AG04450 (cell line): ENCODE results near the gene ISG20L2. TPM values are rescaled to one million over a fixed set of nuclear protein-coding genes. Genes with fewer than 3 reads are reported as not detected.

Source experiments
- CTCF ChIA-PET: fragments of 300-600, 350-600 bp; formaldehyde crosslinking; extraction: SDS; loops from one replicate; lab custom pipeline; 2022; ENCODE audit warnings: antibody characterized with exemption, inconsistent platforms; lab: Charles Lee
- POLR2A ChIA-PET: fragments of 350-600 bp; formaldehyde crosslinking; extraction: SDS; loops from one replicate; lab custom pipeline; 2021; ENCODE audit warnings: antibody characterized with exemption, inconsistent platforms; lab: Yijun Ruan, JAX
- DNase-seq: peaks from one replicate; pipeline ENCODE4 v3.0.0-alpha.2; 2011; ENCODE audit warnings: low read depth, low spot score
- H3K27ac ChIP-seq: one replicate; pipeline ENCODE4 v1.5.1; 2012; ENCODE audit warnings: low read depth, low read length, control low read depth
- H3K27me3 ChIP-seq: one replicate; pipeline ENCODE4 v1.6.0; 2012; ENCODE audit warnings: low read length; ENCODE audit not compliant: control insufficient read depth, insufficient read depth
- H3K4me3 ChIP-seq: 2 replicates; pipeline ENCODE4 v1.5.1; 2011; ENCODE audit warnings: mild to moderate bottlenecking, low read depth, low read length, control low read depth
- H3K9me3 ChIP-seq: 2 replicates; pipeline ENCODE4 v1.5.1; 2012; ENCODE audit warnings: low read length; ENCODE audit not compliant: control insufficient read depth, insufficient read depth
- CTCF ChIP-seq: IDR thresholded peaks from 2 replicates; pipeline ENCODE4 v1.5.1; 2011; ENCODE audit warnings: low read depth, low read length, control low read depth, inconsistent platforms
- polyA plus RNA-seq: library from polyadenylated mRNA; depleted of rRNA; stranded (reverse); fragments of >200 nt; gene quantifications from 2 replicates; pipeline ENCODE4 v1.2.3, GENCODE V29; 2011

Gene ISG20L2
- polyA plus RNA-seq, 1 experiment = 25.6 TPM

- ChIA-PET POLR2A (no interaction called here), CTCF (interaction anchor here (0.6 to 6.4 kb wide), 5 partner anchors 11 to 70 kb away, joined by 3 to 83 read pairs (median 10); no protein-coding TSS in a partner anchor)
- peaks cover 3% of the 10 kb centered on the region; the same call in 1 of the 2 replicates for H3K9me3 ChIP-seq
- H3K4me3 ChIP-seq = no peak overlapping the region
- H3K27ac ChIP-seq = no peak overlapping the region
- TF ChIP-seq CTCF = no peak
- H3K27me3 ChIP-seq = no peaks in the 10 kb centered on the region
- DNase-seq = no peak
Measured at GRCh38 chr1:156700736-156701531, 27.6 kb downstream of the ISG20L2 start.

GRCh38 chr1:156698995-156699394 is 29.6 kb downstream of the ISG20L2 start:
- Histone ChIP-seq H3K4me3 (no peak overlapping the region), H3K27ac (no peak overlapping the region), H3K27me3 (no peaks in the 10 kb centered on the region), H3K9me3 (peaks cover 3% of the 10 kb centered on the region; the same call in 1 of the 2 replicates)
- ChIA-PET CTCF (interaction anchor here (0.7 to 6.4 kb wide), 2 partner anchors 9 to 21 kb away, joined by 4 to 83 read pairs; no protein-coding TSS in a partner anchor), POLR2A (no interaction called here)
- no peak for TF ChIP-seq CTCF
- DNase-seq = no peak

GRCh38 chr1:156697481-156697880 is 31.1 kb downstream of the ISG20L2 start:
- POLR2A ChIA-PET = no interaction called here

GRCh38 chr1:156696755-156697154 is 31.8 kb downstream of the ISG20L2 start:
- H3K4me3 ChIP-seq = no peak overlapping the region
- ChIA-PET CTCF (interaction anchor here (2.8 to 13.6 kb wide), 2 partner anchors 9 to 27 kb away, joined by 13 to 616 read pairs; partner anchors contain the start of genes CRABP2, ISG20L2 and METTL25B), POLR2A (no interaction called here)
- H3K9me3 ChIP-seq = peaks cover 3% of the 10 kb centered on the region; the same call in 1 of the 2 replicates
- no peak for DNase-seq
- no peak overlapping the region for H3K27ac ChIP-seq
- no peak for TF ChIP-seq CTCF
- H3K27me3 ChIP-seq = no peaks in the 10 kb centered on the region

More at GRCh38 chr1:156697481-156697880, 31.1 kb downstream of the ISG20L2 start:
- H3K27ac ChIP-seq = no peak overlapping the region
- no peak overlapping the region for H3K4me3 ChIP-seq
- CTCF ChIA-PET = interaction anchor here (2.8 to 6.4 kb wide), 2 partner anchors 7 to 9 kb away, joined by 13 to 83 read pairs; partner anchors contain the start of gene CRABP2
- no peak for TF ChIP-seq CTCF
- no peak for DNase-seq
- H3K27me3 ChIP-seq = no peaks in the 10 kb centered on the region
- peaks cover 3% of the 10 kb centered on the region; the same call in 1 of the 2 replicates for H3K9me3 ChIP-seq

GRCh38 chr1:156694690-156694962 is 33.9 kb downstream of the ISG20L2 start:
- CTCF ChIA-PET = interaction anchor here (0.6 to 13.6 kb wide), 5 partner anchors 12 to 218 kb away, joined by 3 to 616 read pairs (median 3); partner anchors contain the start of genes CRABP2, ISG20L2 and METTL25B
- Histone ChIP-seq H3K9me3 (no peaks in the 10 kb centered on the region), H3K4me3 (no peak overlapping the region), H3K27me3 (no peaks in the 10 kb centered on the region), H3K27ac (no peak overlapping the region)
- DNase-seq = no peak
- no peak for TF ChIP-seq CTCF
- POLR2A ChIA-PET = interaction anchor here (0.6 to 2.0 kb wide), 2 partner anchors 12 to 18 kb away, joined by 4 to 8 read pairs; no protein-coding TSS in a partner anchor
